ENCODE results near the gene PAX7.

DNA sequence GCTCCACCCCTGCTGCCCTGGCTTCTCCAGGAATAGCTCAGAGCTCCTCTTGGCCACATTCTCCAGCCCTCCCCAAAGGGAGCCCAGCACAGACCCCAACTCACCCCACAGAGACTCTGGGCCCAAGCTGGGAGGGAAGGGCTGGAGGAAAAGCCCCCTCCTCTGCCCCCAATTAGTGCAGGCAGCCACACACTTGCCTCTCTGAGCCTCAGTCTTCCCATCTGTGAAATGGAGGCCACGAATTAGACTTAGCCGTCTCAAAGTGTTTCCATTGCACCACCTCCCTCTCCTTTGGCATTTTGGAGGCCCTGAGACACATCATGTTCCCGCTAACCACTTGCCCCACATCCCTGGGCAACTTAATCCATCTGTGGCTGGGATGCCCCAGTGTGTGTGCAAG lies 108.0 kb downstream of the PAX7 start:
- TF ChIP-seq, protein P1, sequence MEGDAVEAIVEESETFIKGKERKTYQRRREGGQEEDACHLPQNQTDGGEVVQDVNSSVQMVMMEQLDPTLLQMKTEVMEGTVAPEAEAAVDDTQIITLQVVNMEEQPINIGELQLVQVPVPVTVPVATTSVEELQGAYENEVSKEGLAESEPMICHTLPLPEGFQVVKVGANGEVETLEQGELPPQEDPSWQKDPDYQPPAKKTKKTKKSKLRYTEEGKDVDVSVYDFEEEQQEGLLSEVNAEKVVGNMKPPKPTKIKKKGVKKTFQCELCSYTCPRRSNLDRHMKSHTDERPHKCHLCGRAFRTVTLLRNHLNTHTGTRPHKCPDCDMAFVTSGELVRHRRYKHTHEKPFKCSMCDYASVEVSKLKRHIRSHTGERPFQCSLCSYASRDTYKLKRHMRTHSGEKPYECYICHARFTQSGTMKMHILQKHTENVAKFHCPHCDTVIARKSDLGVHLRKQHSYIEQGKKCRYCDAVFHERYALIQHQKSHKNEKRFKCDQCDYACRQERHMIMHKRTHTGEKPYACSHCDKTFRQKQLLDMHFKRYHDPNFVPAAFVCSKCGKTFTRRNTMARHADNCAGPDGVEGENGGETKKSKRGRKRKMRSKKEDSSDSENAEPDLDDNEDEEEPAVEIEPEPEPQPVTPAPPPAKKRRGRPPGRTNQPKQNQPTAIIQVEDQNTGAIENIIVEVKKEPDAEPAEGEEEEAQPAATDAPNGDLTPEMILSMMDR (IDR thresholded peaks at IDR 0.05), result no peak
- TF ChIP-seq POLR2AphosphoS5 (IDR thresholded peaks at IDR 0.05) (no peak), POLR2A (IDR thresholded peaks at IDR 0.05) (no peak), EP300 (IDR thresholded peaks at IDR 0.05) (no peak)

Measured in sigmoid colon (tissue), 4 donors.